Neural progenitor cell (in vitro differentiated cells): ENCODE data around the gene TRIM40. TPM values are rescaled to one million over a fixed set of nuclear protein-coding genes. Genes with fewer than 3 reads are reported as not detected.

Source experiments
- DNase-seq: peaks from one replicate; pipeline ENCODE4 v3.0.0-alpha.2; 2016; ENCODE audit warnings: low spot score
- H2AFZ ChIP-seq: fragments of 200-600 bp; sonication (generic); replicated peaks from 2 replicates; pipeline ENCODE4 v1.6.1; 2016; ENCODE audit warnings: antibody characterized with exemption
- H3F3A ChIP-seq: fragments of 200-600 bp; sonication (generic); 2 replicates; pipeline ENCODE4 v1.6.1; 2016; ENCODE audit warnings: antibody characterized with exemption, low read depth
- H3K27ac ChIP-seq: fragments of 200-600 bp; sonication (generic); 2 replicates; pipeline ENCODE4 v1.5.1; 2016; ENCODE audit warnings: mild to moderate bottlenecking
- H3K27me3 ChIP-seq: fragments of 200-600 bp; sonication (generic); 2 replicates; pipeline ENCODE4 v1.6.1; 2016; ENCODE audit warnings: mild to moderate bottlenecking, moderate library complexity
- H3K36me3 ChIP-seq: fragments of 200-600 bp; sonication (generic); 2 replicates; pipeline ENCODE4 v1.5.1; 2016
- H3K4me1 ChIP-seq: fragments of 200-600 bp; sonication (generic); 2 replicates; pipeline ENCODE4 v1.6.1; 2016; ENCODE audit warnings: mixed run types
- H3K4me2 ChIP-seq: fragments of 200-600 bp; sonication (generic); 2 replicates; pipeline ENCODE4 v1.6.1; 2016
- H3K4me3 ChIP-seq: fragments of 200-600 bp; sonication (generic); 2 replicates; pipeline ENCODE4 v1.5.1; 2016
- H3K79me2 ChIP-seq: fragments of 200-600 bp; sonication (generic); 2 replicates; pipeline ENCODE4 v1.6.1; 2016; ENCODE audit warnings: low read depth
- H3K9ac ChIP-seq: fragments of 200-600 bp; sonication (generic); 2 replicates; pipeline ENCODE4 v1.6.1; 2016
- H3K9me3 ChIP-seq: fragments of 200-600 bp; sonication (generic); 2 replicates; pipeline ENCODE4 v1.5.1; 2016; ENCODE audit warnings: low read depth
- H4K20me1 ChIP-seq: fragments of 200-600 bp; sonication (generic); 2 replicates; pipeline ENCODE4 v1.6.1; 2016; ENCODE audit warnings: low read depth
- H3K27ac Mint-ChIP-seq: 3 replicates; pipeline ENCODE4 v1.8.0; 2021; ENCODE audit warnings: mixed read lengths
- H3K27me3 Mint-ChIP-seq: 2 replicates; pipeline ENCODE4 v1.8.0; 2022; ENCODE audit warnings: low read depth, mild to moderate bottlenecking, inconsistent platforms, moderate library complexity, mixed read lengths; ENCODE audit not compliant: insufficient read depth
- H3K36me3 Mint-ChIP-seq: 3 replicates; pipeline ENCODE4 v1.8.0; 2021; ENCODE audit warnings: mixed read lengths
- H3K4me1 Mint-ChIP-seq: 3 replicates; pipeline ENCODE4 v1.8.0; 2021; ENCODE audit warnings: mixed read lengths
- H3K4me3 Mint-ChIP-seq: 3 replicates; pipeline ENCODE4 v1.8.0; 2021; ENCODE audit warnings: mild to moderate bottlenecking, moderate library complexity, mixed read lengths
- H3K9me3 Mint-ChIP-seq: 3 replicates; pipeline ENCODE4 v1.8.0; 2020; ENCODE audit warnings: mixed read lengths
- CTCF ChIP-seq: fragments of 200-600 bp; sonication (generic); IDR thresholded peaks from 2 replicates; pipeline ENCODE4 v1.5.1; 2017; ENCODE audit warnings: antibody characterized with exemption, mild to moderate bottlenecking
- EZH2 ChIP-seq: fragments of 200-600 bp; sonication (generic); IDR thresholded peaks from 2 replicates; pipeline ENCODE4 v1.6.1; 2017; ENCODE audit warnings: antibody characterized with exemption, mild to moderate bottlenecking, moderate library complexity
- EZH2phosphoT487 ChIP-seq: fragments of 200-600 bp; sonication (generic); IDR thresholded peaks from 2 replicates; pipeline ENCODE4 v1.6.1; 2017; ENCODE audit warnings: antibody characterized with exemption
- total RNA-seq: library from RNA; depleted of rRNA; stranded (reverse); fragments of >200 nt; gene quantifications from 2 replicates; pipeline ENCODE4 v1.2.3, GENCODE V29; 2015; ENCODE audit warnings: low replicate concordance

TRIM40 gene
- total RNA-seq, 1 donor from 2014 or later: not detected

GRCh38 chr6:30185846-30186484, 50.0 kb downstream of the TRIM40 start:
- DNase-seq: no peak
- Histone ChIP-seq H3K4me3 (no peak overlapping the region), H4K20me1 (no peaks in the 10 kb centered on the region), H2AFZ (no peak overlapping the region), H3K4me2 (no peak overlapping the region), H3K36me3 (no peaks in the 10 kb centered on the region), H3K27me3 (no peaks in the 10 kb centered on the region), H3K9me3 (no peaks in the 10 kb centered on the region), H3K4me1 (no peaks in the 10 kb centered on the region), H3K9ac (no peak overlapping the region), H3K79me2 (no peaks in the 10 kb centered on the region), H3K27ac (no peak overlapping the region), H3F3A (no peaks in the 10 kb centered on the region)
- Mint-ChIP-seq H3K27ac (no peak overlapping the region), H3K27me3 (peaks cover 15% of the 10 kb centered on the region), H3K9me3 (peaks cover 6% of the 10 kb centered on the region), H3K4me3 (no peak overlapping the region), H3K4me1 (no peaks in the 10 kb centered on the region), H3K36me3 (peaks cover 53% of the 10 kb centered on the region)
- TF ChIP-seq EZH2: no peak
- TF ChIP-seq EZH2phosphoT487: no peak
- no peak for TF ChIP-seq CTCF

- Mint-ChIP-seq H3K9me3 (no peaks in the 10 kb centered on the region), H3K27me3 (peaks cover 12% of the 10 kb centered on the region), H3K27ac (no peak overlapping the region), H3K4me1 (no peaks in the 10 kb centered on the region), H3K4me3 (no peak overlapping the region), H3K36me3 (peaks cover 55% of the 10 kb centered on the region)
- H3K27me3 ChIP-seq: no peaks in the 10 kb centered on the region
- no peaks in the 10 kb centered on the region for H4K20me1 ChIP-seq
- H2AFZ ChIP-seq: no peak overlapping the region
- no peak overlapping the region for H3K27ac ChIP-seq
- TF ChIP-seq EZH2phosphoT487 (no peak), EZH2 (no peak), CTCF (no peak)
- H3K9me3 ChIP-seq: no peaks in the 10 kb centered on the region
- no peaks in the 10 kb centered on the region for H3F3A ChIP-seq
- H3K79me2 ChIP-seq: no peaks in the 10 kb centered on the region
- H3K9ac ChIP-seq: no peak overlapping the region
- DNase-seq: no peak
- no peaks in the 10 kb centered on the region for H3K36me3 ChIP-seq
- H3K4me3 ChIP-seq: no peak overlapping the region
- H3K4me1 ChIP-seq: no peaks in the 10 kb centered on the region
- no peak overlapping the region for H3K4me2 ChIP-seq
Observed at GRCh38 chr6:30188541-30188940, 52.6 kb downstream of the TRIM40 start.

GRCh38 chr6:30192076-30192475, 56.1 kb downstream of the TRIM40 start:
- no peak for TF ChIP-seq CTCF
- TF ChIP-seq EZH2: no peak
- no peak for TF ChIP-seq EZH2phosphoT487
- no peak overlapping the region for H3K27ac Mint-ChIP-seq
- H3K9ac ChIP-seq: no peak overlapping the region
- no peaks in the 10 kb centered on the region for H3K9me3 Mint-ChIP-seq
- H3K27me3 Mint-ChIP-seq: peaks cover 3% of the 10 kb centered on the region
- no peak overlapping the region for H3K4me2 ChIP-seq
- no peaks in the 10 kb centered on the region for H3K27me3 ChIP-seq
- H3K27ac ChIP-seq: no peak overlapping the region
- no peak overlapping the region for H3K4me3 Mint-ChIP-seq
- H3K4me1 Mint-ChIP-seq: peaks cover 4% of the 10 kb centered on the region
- peaks cover 2% of the 10 kb centered on the region for H4K20me1 ChIP-seq
- H3K36me3 Mint-ChIP-seq: peaks cover 46% of the 10 kb centered on the region
- no peak overlapping the region for H2AFZ ChIP-seq
- no peak for DNase-seq
- H3F3A ChIP-seq: no peaks in the 10 kb centered on the region
- H3K79me2 ChIP-seq: no peaks in the 10 kb centered on the region
- H3K9me3 ChIP-seq: no peaks in the 10 kb centered on the region
- H3K4me1 ChIP-seq: peaks cover 7% of the 10 kb centered on the region
- H3K36me3 ChIP-seq: no peaks in the 10 kb centered on the region
- H3K4me3 ChIP-seq: no peak overlapping the region
